IMR-90 (cell line): ENCODE results near the gene SUGCT. TPM values are rescaled to one million over a fixed set of nuclear protein-coding genes. Genes with fewer than 3 reads are reported as not detected.

Experiments
- ATAC-seq: fragments of 200-7000 bp; cut with Tn5 transposase; 2 replicates; pipeline ENCODE4 v1.9.1; 2020; ENCODE audit warnings: low read depth, mild to moderate bottlenecking, moderate library complexity
- BruUV-seq: library from RNA; stranded (reverse); fragments of 400-500 nt; replicated peaks from 2 replicates; lab custom pipeline; 2021; lab: Mats Ljungman, UMichigan
- CTCF ChIA-PET: fragments of 300-600 bp; formaldehyde crosslinking; extraction: SDS; loops from one replicate; lab custom pipeline; 2021; ENCODE audit warnings: antibody characterized with exemption; lab: Yijun Ruan, JAX
- POLR2A ChIA-PET: fragments of 300-600 bp; sonication (Branson Sonifier 250); formaldehyde crosslinking; loops from one replicate; lab custom pipeline; 2022; ENCODE audit warnings: antibody characterized with exemption; ENCODE audit not compliant: unreplicated experiment; lab: Charles Lee
- DNase-seq: peaks from one replicate; pipeline ENCODE4 v3.0.0; 2013
- H2AFZ ChIP-seq: replicated peaks from 2 replicates; pipeline ENCODE3; 2013; ENCODE audit warnings: low read length, mild to moderate bottlenecking; ENCODE audit not compliant: poor library complexity
- H2AK5ac ChIP-seq: 2 replicates; pipeline ENCODE4 v1.6.1; 2013; ENCODE audit warnings: low read depth, low read length, inconsistent platforms
- H2AK9ac ChIP-seq: replicated peaks from 2 replicates; pipeline ENCODE3; 2013; ENCODE audit warnings: mild to moderate bottlenecking, low read depth, low read length, moderate library complexity; ENCODE audit not compliant: poor library complexity
- H2BK120ac ChIP-seq: 2 replicates; pipeline ENCODE4 v1.6.1; 2013; ENCODE audit warnings: low read depth, low read length, inconsistent platforms
- H2BK15ac ChIP-seq: 3 replicates; pipeline ENCODE4 v1.6.1; 2013; ENCODE audit warnings: low read depth, low read length, inconsistent platforms
- H2BK20ac ChIP-seq: 2 replicates; pipeline ENCODE4 v1.6.1; 2013; ENCODE audit warnings: low read depth, mild to moderate bottlenecking, inconsistent platforms, low read length, moderate library complexity
- H2BK5ac ChIP-seq: 2 replicates; pipeline ENCODE4 v1.6.1; 2013; ENCODE audit warnings: mild to moderate bottlenecking, low read depth, low read length, inconsistent platforms; ENCODE audit not compliant: poor library complexity, severe bottlenecking
- H3K14ac ChIP-seq: replicated peaks from 2 replicates; pipeline ENCODE4 v1.6.1; 2013; ENCODE audit warnings: low read depth, low read length, inconsistent platforms
- H3K18ac ChIP-seq: 2 replicates; pipeline ENCODE4 v1.6.1; 2013; ENCODE audit warnings: low read depth, low read length, control low read depth
- H3K23ac ChIP-seq: 2 replicates; pipeline ENCODE4 v1.6.1; 2013; ENCODE audit warnings: low read depth, low read length, inconsistent platforms
- H3K27ac ChIP-seq: 2 replicates; pipeline ENCODE4 v1.5.1; 2013; ENCODE audit warnings: mild to moderate bottlenecking, control low read depth, low read length; ENCODE audit not compliant: insufficient read depth
- H3K27me3 ChIP-seq: 2 replicates; pipeline ENCODE4 v1.6.1; 2013; ENCODE audit warnings: low read length; ENCODE audit not compliant: control insufficient read depth, insufficient read depth
- H3K36me3 ChIP-seq: 2 replicates; pipeline ENCODE4 v1.6.1; 2013; ENCODE audit warnings: low read length, mixed read lengths; ENCODE audit not compliant: control insufficient read depth, insufficient read depth
- H3K4ac ChIP-seq: 2 replicates; pipeline ENCODE4 v1.6.1; 2013; ENCODE audit warnings: low read depth, low read length, inconsistent platforms
- H3K4me1 ChIP-seq: 2 replicates; pipeline ENCODE4 v1.6.1; 2013; ENCODE audit warnings: low read length, mixed read lengths; ENCODE audit not compliant: control insufficient read depth, insufficient read depth
- H3K4me2 ChIP-seq: 2 replicates; pipeline ENCODE4 v1.6.1; 2013; ENCODE audit warnings: low read depth, mild to moderate bottlenecking, control low read depth, low read length, moderate library complexity
- H3K4me3 ChIP-seq: 2 replicates; pipeline ENCODE4 v1.5.1; 2013; ENCODE audit warnings: low read depth, mild to moderate bottlenecking, control low read depth, low read length, moderate library complexity; ENCODE audit not compliant: insufficient read depth
- H3K56ac ChIP-seq: 2 replicates; pipeline ENCODE4 v1.6.1; 2013; ENCODE audit warnings: low read length, inconsistent platforms; ENCODE audit not compliant: insufficient read depth; ENCODE audit errors: extremely low read depth
- H3K79me1 ChIP-seq, 2 experiments: 2 replicates each; pipeline ENCODE4 v1.6.1; 2013; ENCODE audit warnings: low read length in 2 of 2, inconsistent platforms in 1 of 2, low read depth in 1 of 2
- H3K9ac ChIP-seq: 2 replicates; pipeline ENCODE4 v1.6.1; 2013; ENCODE audit warnings: low read depth, low read length, control low read depth
- H3K9me1 ChIP-seq: 2 replicates; pipeline ENCODE4 v1.6.1; 2013; ENCODE audit warnings: low read length, inconsistent platforms; ENCODE audit not compliant: insufficient read depth
- H3K9me3 ChIP-seq: 2 replicates; pipeline ENCODE4 v1.6.1; 2013; ENCODE audit warnings: low read length; ENCODE audit not compliant: control insufficient read depth, insufficient read depth
- H4K20me1 ChIP-seq: 2 replicates; pipeline ENCODE4 v1.6.1; 2013; ENCODE audit warnings: low read length, inconsistent platforms; ENCODE audit not compliant: insufficient read depth
- H4K5ac ChIP-seq: 2 replicates; pipeline ENCODE4 v1.6.1; 2013; ENCODE audit warnings: mild to moderate bottlenecking, low read depth, low read length, control low read depth
- H4K8ac ChIP-seq, 2 experiments: 2 replicates each; pipeline ENCODE4 v1.6.1; 2013; ENCODE audit warnings: low read depth in 2 of 2, low read length in 2 of 2, control low read depth in 1 of 2, inconsistent platforms in 1 of 2
- H4K91ac ChIP-seq: 2 replicates; pipeline ENCODE4 v1.6.1; 2013; ENCODE audit warnings: low read depth, low read length, inconsistent platforms; ENCODE audit not compliant: insufficient read depth
- FOS ChIP-seq: fragments of 150-350 bp; IDR thresholded peaks from 2 replicates; pipeline ENCODE4 v1.6.1; 2016; ENCODE audit warnings: low read depth, low read length
- WGBS, 2 experiments: methylation state at CpG; one replicate each; pipeline versions ENCODE4 v1.1.5 to v1.1.7; 2013; ENCODE audit warnings: missing lambda C conversion rate in 2 of 2; ENCODE audit not compliant: insufficient read length in 1 of 2; ENCODE audit errors: extremely low coverage in 2 of 2; 5-methylcytosine and 5-hydroxymethylcytosine counted together
- dilution Hi-C: fragments of 300-500 bp; cut with HindIII; formaldehyde crosslinking; loops from one replicate; pipeline ENCODE4 v1.14.3; 2018; ENCODE audit warnings: low sequenced_read_pairs; ENCODE audit not compliant: unreplicated experiment
- in situ Hi-C: fragments of 300-500 bp; cut with MboI; formaldehyde crosslinking; loops from 3 replicates; pipeline ENCODE4 v1.14.3; 2019; ENCODE audit warnings: low sequenced_read_pairs, inconsistent platforms, mixed read lengths
- intact Hi-C: fragments of 100-400 bp; cut with micrococcal nuclease; formaldehyde crosslinking; loops from 2 replicates; pipeline ENCODE4 v1.10.0; 2022
- polyA plus RNA-seq, 3 experiments: library from polyadenylated mRNA; depleted of rRNA; stranded (reverse); fragments of >200 nt; gene quantifications; 2 replicates each; pipeline ENCODE4 v1.2.3, GENCODE V29; 2012; ENCODE audit warnings: low replicate concordance in 1 of 3
- total RNA-seq: library from RNA; depleted of rRNA; stranded (reverse); fragments of >200 nt; gene quantifications from 2 replicates; pipeline ENCODE4 v1.2.3, GENCODE V29; 2012
- TF ChIP-seq, protein P1 (sequence below): conservative IDR thresholded peaks from 2 replicates; pipeline ENCODE4 v1.5.1; 2012; ENCODE audit warnings: mild to moderate bottlenecking, low read depth, low read length, improper control_type of control experiment

The SUGCT gene
- total and polyA plus RNA-seq, 2 of the 4 experiments (the other 2 are of a cell fraction), result 5.9 to 8.3 TPM

DNA sequence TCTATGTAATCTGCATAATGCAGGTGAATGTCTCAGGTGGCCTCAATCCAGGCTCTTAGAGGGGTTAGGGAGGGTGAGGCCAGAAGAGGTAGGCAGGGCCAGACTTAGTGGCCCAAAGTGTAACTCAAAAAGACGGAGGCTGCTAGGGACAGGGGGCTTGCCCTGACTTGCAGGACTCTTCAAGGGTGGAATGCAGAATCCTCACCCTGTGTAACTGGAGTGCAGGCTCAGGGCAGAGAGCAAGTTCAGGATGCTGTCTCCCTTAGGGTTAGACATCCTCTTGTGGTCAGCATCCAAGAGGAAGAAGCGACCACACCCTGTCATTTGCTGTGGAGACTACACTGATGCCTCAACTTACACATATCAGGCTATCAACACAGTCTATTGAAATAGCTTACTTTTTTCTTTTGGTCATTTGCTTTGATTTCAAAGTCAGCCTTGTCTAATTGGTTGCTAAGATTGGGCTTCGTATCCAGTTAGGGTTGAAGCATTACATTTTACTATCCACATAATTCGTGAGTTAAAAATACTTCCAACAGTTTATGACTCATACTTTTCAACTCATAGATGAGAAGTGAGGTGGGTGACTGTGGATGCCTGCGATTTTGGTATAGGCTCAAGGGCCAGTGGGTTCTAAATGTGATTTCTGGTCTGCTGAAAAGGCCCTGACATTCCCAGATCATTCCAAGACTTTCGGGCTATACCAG, 563.6 kb downstream of the SUGCT start:
- DNase-seq, result peak; percentile 31
- no peak overlapping the region for H3K4me2 ChIP-seq
- ATAC-seq, result no peak
- ChIA-PET POLR2A (no interaction called here), CTCF (no interaction called here)
- H3K79me1 ChIP-seq, result no peaks in the 10 kb centered on the region
- H3K27ac ChIP-seq, result no peak overlapping the region
- peak overlapping the region; percentile 31 for H2AK9ac ChIP-seq
- BruUV-seq, result no TSS peak
- in situ Hi-C loops, result no loop called here
- no peak overlapping the region; the same call in 1 of the 2 replicates for H2BK20ac ChIP-seq
- H2BK5ac ChIP-seq, result no peak overlapping the region
- no peaks in the 10 kb centered on the region for H3K9me3 ChIP-seq
- H4K8ac ChIP-seq, result no peak overlapping the region
- H3K9ac ChIP-seq, result no peak overlapping the region
- H4K20me1 ChIP-seq, result no peaks in the 10 kb centered on the region
- H3K4ac ChIP-seq, result no peak overlapping the region
- H2BK15ac ChIP-seq, result no peak overlapping the region
- intact Hi-C loops, result no loop called here
- no peak overlapping the region for H3K18ac ChIP-seq
- no peak overlapping the region for H3K23ac ChIP-seq
- no peak overlapping the region; the same call in 1 of the 2 replicates for H3K14ac ChIP-seq
- dilution Hi-C loops, result no loop called here
- TF ChIP-seq, protein P1, sequence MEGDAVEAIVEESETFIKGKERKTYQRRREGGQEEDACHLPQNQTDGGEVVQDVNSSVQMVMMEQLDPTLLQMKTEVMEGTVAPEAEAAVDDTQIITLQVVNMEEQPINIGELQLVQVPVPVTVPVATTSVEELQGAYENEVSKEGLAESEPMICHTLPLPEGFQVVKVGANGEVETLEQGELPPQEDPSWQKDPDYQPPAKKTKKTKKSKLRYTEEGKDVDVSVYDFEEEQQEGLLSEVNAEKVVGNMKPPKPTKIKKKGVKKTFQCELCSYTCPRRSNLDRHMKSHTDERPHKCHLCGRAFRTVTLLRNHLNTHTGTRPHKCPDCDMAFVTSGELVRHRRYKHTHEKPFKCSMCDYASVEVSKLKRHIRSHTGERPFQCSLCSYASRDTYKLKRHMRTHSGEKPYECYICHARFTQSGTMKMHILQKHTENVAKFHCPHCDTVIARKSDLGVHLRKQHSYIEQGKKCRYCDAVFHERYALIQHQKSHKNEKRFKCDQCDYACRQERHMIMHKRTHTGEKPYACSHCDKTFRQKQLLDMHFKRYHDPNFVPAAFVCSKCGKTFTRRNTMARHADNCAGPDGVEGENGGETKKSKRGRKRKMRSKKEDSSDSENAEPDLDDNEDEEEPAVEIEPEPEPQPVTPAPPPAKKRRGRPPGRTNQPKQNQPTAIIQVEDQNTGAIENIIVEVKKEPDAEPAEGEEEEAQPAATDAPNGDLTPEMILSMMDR, result no peak
- peak; percentile 57; the same call in 1 of the 2 replicates for TF ChIP-seq FOS
- no peaks in the 10 kb centered on the region for H3K36me3 ChIP-seq
- no peak overlapping the region for H3K4me3 ChIP-seq
- no peak overlapping the region for H3K56ac ChIP-seq
- no peaks in the 10 kb centered on the region; the same call in 1 of the 2 replicates for H3K4me1 ChIP-seq
- H4K5ac ChIP-seq, result no peak overlapping the region
- no peaks in the 10 kb centered on the region for H3K27me3 ChIP-seq
- peaks cover 6% of the 10 kb centered on the region for H3K9me1 ChIP-seq
- H2AK5ac ChIP-seq, result peak overlapping the region; percentile 50; the same call in 1 of the 2 replicates
- H2AFZ ChIP-seq, result no peak overlapping the region
- 80% methylated on average over 1 of the region's 6 CpGs; no CpG with 5 or more reads in 1 of the 2 experiments for WGBS, 2 experiments
- H4K91ac ChIP-seq, result no peak overlapping the region
- peak overlapping the region; percentile 2; the same call in 1 of the 2 replicates for H2BK120ac ChIP-seq
